ENCODE measurements around the gene ATP6V0E1. TPM values are rescaled to one million over a fixed set of nuclear protein-coding genes. Genes with fewer than 3 reads are reported as not detected.

The ATP6V0E1 gene
- total and polyA plus RNA-seq, 2 of the 4 experiments (the other 2 are of a cell fraction): 258 to 277 TPM

- H4K8ac ChIP-seq (ENCODE audit: low read depth in 2 of 2, low read length in 2 of 2): no peak overlapping the region
- H3K27me3 ChIP-seq (ENCODE audit: control insufficient read depth, insufficient read depth, low read length): no peaks in the 10 kb centered on the region
- no TSS peak for BruUV-seq (replicated peaks)
- H3K56ac ChIP-seq (ENCODE audit: extremely low read depth, insufficient read depth, low read length): no peak overlapping the region
- no peak overlapping the region for H2BK20ac ChIP-seq (ENCODE audit: low read depth, low read length)
- no peak overlapping the region for H4K91ac ChIP-seq (ENCODE audit: insufficient read depth, low read depth, low read length)
- ATAC-seq (ENCODE audit: low read depth) (no peak), DNase-seq (no peak)
- H2BK15ac ChIP-seq (ENCODE audit: low read depth, low read length): no peak overlapping the region
- in situ Hi-C loops (cut with MboI; ENCODE audit: low sequenced_read_pairs): no loop called here
- no peak overlapping the region for H3K23ac ChIP-seq (ENCODE audit: low read depth, low read length)
- dilution Hi-C loops (cut with HindIII; ENCODE audit: low sequenced_read_pairs, unreplicated experiment): no loop called here
- no peak overlapping the region for H4K5ac ChIP-seq (ENCODE audit: low read depth, low read length)
- no peak overlapping the region for H3K14ac ChIP-seq (replicated peaks; ENCODE audit: low read depth, low read length)
- no peak overlapping the region for H3K4ac ChIP-seq (ENCODE audit: low read depth, low read length)
- intact Hi-C loops (cut with micrococcal nuclease): no loop called here
- no peaks in the 10 kb centered on the region for H3K9me3 ChIP-seq (ENCODE audit: control insufficient read depth, insufficient read depth, low read length)
- peaks cover 17% of the 10 kb centered on the region for H3K4me1 ChIP-seq (ENCODE audit: control insufficient read depth, insufficient read depth, low read length)
- H3K9ac ChIP-seq (ENCODE audit: low read depth, low read length): no peak overlapping the region
- H2BK120ac ChIP-seq (ENCODE audit: low read depth, low read length): no peak overlapping the region
- H2AFZ ChIP-seq (replicated peaks; ENCODE audit: low read length, poor library complexity): no peak overlapping the region
- H4K20me1 ChIP-seq (ENCODE audit: insufficient read depth, low read length): peaks cover 49% of the 10 kb centered on the region
- H3K4me3 ChIP-seq (ENCODE audit: insufficient read depth, low read depth, low read length): no peak overlapping the region
- TF ChIP-seq FOS (IDR thresholded peaks at IDR 0.05; ENCODE audit: low read depth, low read length) (no peak), SMC3 (IDR thresholded peaks at IDR 0.05; ENCODE audit: low read depth, low read length) (no peak), RFX5 (IDR thresholded peaks at IDR 0.05; ENCODE audit: low read depth, low read length) (no peak), MAZ (IDR thresholded peaks at IDR 0.05; ENCODE audit: borderline replicate concordance, low read depth, low read length) (no peak), MXI1 (IDR thresholded peaks at IDR 0.05; ENCODE audit: borderline replicate concordance, low read depth, low read length) (no peak), NFE2L2 (IDR thresholded peaks at IDR 0.05; ENCODE audit: low read depth, low read length) (no peak), BHLHE40 (IDR thresholded peaks at IDR 0.05; ENCODE audit: low read depth, low read length) (no peak), POLR2A (IDR thresholded peaks at IDR 0.05; ENCODE audit: low read depth, low read length) (no peak), CTCF (conservative IDR thresholded peaks at IDR 0.05; ENCODE audit: low read depth, low read length) (no peak), RCOR1 (IDR thresholded peaks at IDR 0.05; ENCODE audit: insufficient replicate concordance, low read length) (no peak), MAFK (IDR thresholded peaks at IDR 0.05; ENCODE audit: low read depth, low read length) (no peak), USF2 (IDR thresholded peaks at IDR 0.05; ENCODE audit: low read depth, low read length) (no peak), RAD21 (IDR thresholded peaks at IDR 0.05; ENCODE audit: low read length) (no peak)
- TF ChIP-seq, protein P1, sequence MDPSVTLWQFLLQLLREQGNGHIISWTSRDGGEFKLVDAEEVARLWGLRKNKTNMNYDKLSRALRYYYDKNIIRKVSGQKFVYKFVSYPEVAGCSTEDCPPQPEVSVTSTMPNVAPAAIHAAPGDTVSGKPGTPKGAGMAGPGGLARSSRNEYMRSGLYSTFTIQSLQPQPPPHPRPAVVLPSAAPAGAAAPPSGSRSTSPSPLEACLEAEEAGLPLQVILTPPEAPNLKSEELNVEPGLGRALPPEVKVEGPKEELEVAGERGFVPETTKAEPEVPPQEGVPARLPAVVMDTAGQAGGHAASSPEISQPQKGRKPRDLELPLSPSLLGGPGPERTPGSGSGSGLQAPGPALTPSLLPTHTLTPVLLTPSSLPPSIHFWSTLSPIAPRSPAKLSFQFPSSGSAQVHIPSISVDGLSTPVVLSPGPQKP (IDR thresholded peaks at IDR 0.05; ENCODE audit: borderline replicate concordance, low read depth, low read length): no peak
- no peak overlapping the region for H3K4me2 ChIP-seq (ENCODE audit: low read depth, low read length)
- no peak overlapping the region for H3K27ac ChIP-seq (ENCODE audit: insufficient read depth, low read length)
- H3K9me1 ChIP-seq (ENCODE audit: insufficient read depth, low read length): peaks cover 25% of the 10 kb centered on the region
- H3K18ac ChIP-seq (ENCODE audit: low read depth, low read length): no peak overlapping the region
- no peak overlapping the region for H2AK9ac ChIP-seq (replicated peaks; ENCODE audit: low read depth, low read length, poor library complexity)
- ChIA-PET POLR2A (ENCODE audit: unreplicated experiment) (no interaction called here), CTCF (no interaction called here)
- H2AK5ac ChIP-seq (ENCODE audit: low read depth, low read length): no peak overlapping the region
- WGBS, 2 experiments (ENCODE audit: extremely low coverage in 2 of 2, insufficient read length in 1 of 2): no CpG with 5 or more reads among the region's 4 CpGs
- no peak overlapping the region for H2BK5ac ChIP-seq (ENCODE audit: low read depth, low read length, poor library complexity, severe bottlenecking)
- peaks cover 40 to 82% of the 10 kb centered on the region in 2 experiments for H3K79me1 ChIP-seq (ENCODE audit: low read depth in 1 of 2, low read length in 2 of 2)
- H3K36me3 ChIP-seq (ENCODE audit: control insufficient read depth, insufficient read depth, low read length): peaks cover 3% of the 10 kb centered on the region; the same call in 1 of the 2 replicates
These were observed 31.1 kb downstream of the ATP6V0E1 start for GRCh38 chr5:173014671-173015070.
